PC-9 (cell line): ENCODE results near the gene SPINK4. TPM values are rescaled to one million over a fixed set of nuclear protein-coding genes. Genes with fewer than 3 reads are reported as not detected.

ENCODE experiments used
- BruUV-seq: library from RNA; stranded (reverse); fragments of 400-500 nt; replicated peaks from 2 replicates; lab custom pipeline; 2021; lab: Mats Ljungman, UMichigan
- CTCF ChIA-PET: fragments of 300-600 bp; sonication (Branson Sonifier 250); formaldehyde crosslinking; loops from one replicate; lab custom pipeline; 2022; ENCODE audit warnings: antibody characterized with exemption; lab: Charles Lee
- POLR2A ChIA-PET: fragments of 300-600 bp; sonication (Branson Sonifier 250); formaldehyde crosslinking; loops from one replicate; lab custom pipeline; 2022; ENCODE audit warnings: antibody characterized with exemption; ENCODE audit not compliant: unreplicated experiment; lab: Charles Lee
- DNase-seq, 2 experiments: peaks; one replicate each; pipeline versions ENCODE4 v3.0.0 to v3.0.0-alpha.2; 2015 to 2022; ENCODE audit warnings: mixed read lengths in 1 of 2
- H2AFZ ChIP-seq: fragments of 200-600 bp; sonication (generic); 2 replicates; pipeline ENCODE4 v1.8.1; 2017; ENCODE audit warnings: antibody characterized with exemption
- H3F3A ChIP-seq: fragments of 200-600 bp; sonication (generic); 2 replicates; pipeline ENCODE4 v1.8.1; 2017; ENCODE audit warnings: antibody characterized with exemption, mild to moderate bottlenecking, low read depth; ENCODE audit not compliant: insufficient read depth
- H3K27ac ChIP-seq: fragments of 200-600 bp; sonication (generic); 2 replicates; pipeline ENCODE4 v1.6.1; 2016; ENCODE audit warnings: mixed run types
- H3K27me3 ChIP-seq: fragments of 200-600 bp; sonication (generic); 2 replicates; pipeline ENCODE4 v1.6.1; 2016; ENCODE audit warnings: low read depth, mixed run types; ENCODE audit not compliant: insufficient read depth
- H3K36me3 ChIP-seq: fragments of 200-600 bp; sonication (generic); 2 replicates; pipeline ENCODE4 v1.6.1; 2016; ENCODE audit warnings: low read depth, mixed run types
- H3K4me1 ChIP-seq: fragments of 200-600 bp; sonication (generic); replicated peaks from 2 replicates; pipeline ENCODE4 v1.6.1; 2016; ENCODE audit warnings: mixed run types; ENCODE audit not compliant: insufficient read depth
- H3K4me2 ChIP-seq: fragments of 200-600 bp; sonication (generic); 2 replicates; pipeline ENCODE4 v1.6.1; 2017; ENCODE audit warnings: mixed run types
- H3K4me3 ChIP-seq: fragments of 200-600 bp; sonication (generic); 2 replicates; pipeline ENCODE4 v1.6.1; 2016; ENCODE audit warnings: mixed run types
- H3K79me2 ChIP-seq: fragments of 200-600 bp; sonication (generic); 2 replicates; pipeline ENCODE4 v1.6.1; 2017; ENCODE audit warnings: low read depth, mixed run types
- H3K9me2 ChIP-seq: fragments of 200-600 bp; sonication (generic); 2 replicates; pipeline ENCODE4 v1.8.1; 2017; ENCODE audit warnings: mild to moderate bottlenecking; ENCODE audit not compliant: insufficient read depth
- H3K9me3 ChIP-seq: fragments of 200-600 bp; sonication (generic); 2 replicates; pipeline ENCODE4 v1.8.1; 2016; ENCODE audit warnings: low read depth; ENCODE audit not compliant: insufficient read depth
- H4K20me1 ChIP-seq: fragments of 200-600 bp; sonication (generic); 2 replicates; pipeline ENCODE4 v1.8.1; 2017; ENCODE audit not compliant: insufficient read depth
- CTCF ChIP-seq: fragments of 200-600 bp; sonication (generic); conservative IDR thresholded peaks from 2 replicates; pipeline ENCODE4 v1.6.1; 2017; ENCODE audit warnings: mixed run types, antibody characterized with exemption, mild to moderate bottlenecking, moderate library complexity
- EZH2 ChIP-seq: fragments of 200-600 bp; sonication (generic); IDR thresholded peaks from 2 replicates; pipeline ENCODE4 v1.8.0; 2017; ENCODE audit warnings: antibody characterized with exemption, low read depth
- intact Hi-C: fragments of 100-400 bp; cut with micrococcal nuclease; formaldehyde crosslinking; loops from one replicate; pipeline ENCODE4 v1.10.0; 2022; ENCODE audit not compliant: unreplicated experiment
- total RNA-seq: library from RNA; stranded (reverse); gene quantifications from 2 replicates; pipeline ENCODE4 v1.2.3, GENCODE V29; 2021

The SPINK4 gene
- total RNA-seq, 1 experiment from 2014 or later, result not detected

DNA sequence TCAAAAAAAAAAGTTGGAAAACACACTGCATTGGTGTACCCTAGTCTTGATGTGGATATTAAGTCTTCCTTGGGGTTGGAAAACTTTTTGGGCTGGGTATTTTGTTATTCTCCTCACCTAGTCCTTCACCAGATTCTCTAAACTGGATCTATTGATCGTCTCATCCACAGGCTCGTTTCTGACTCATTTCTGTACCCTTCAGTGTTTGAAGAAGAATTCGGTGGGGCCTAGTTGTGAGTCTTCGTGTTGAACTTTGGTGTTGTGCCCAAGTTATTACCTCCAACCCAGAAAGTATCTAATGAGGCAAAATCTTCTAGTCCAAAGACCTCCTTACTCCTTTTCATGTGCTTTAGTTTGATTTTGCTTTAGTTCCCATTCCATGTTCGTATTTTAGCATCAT lies 51.9 kb downstream of the SPINK4 start:
- Histone ChIP-seq H3F3A (peaks cover 7% of the 10 kb centered on the region; the same call in 1 of the 2 replicates), H3K27ac (no peak overlapping the region), H3K36me3 (no peaks in the 10 kb centered on the region), H3K4me2 (peak overlapping the region; percentile 93; the same call in 1 of the 2 replicates), H3K27me3 (no peaks in the 10 kb centered on the region), H3K4me1 (no peaks in the 10 kb centered on the region; the same call in 1 of the 2 replicates), H3K9me3 (no peaks in the 10 kb centered on the region), H3K9me2 (no peaks in the 10 kb centered on the region), H3K79me2 (peaks cover 41% of the 10 kb centered on the region), H4K20me1 (peaks cover 4% of the 10 kb centered on the region; the same call in 1 of the 2 replicates), H2AFZ (no peak overlapping the region), H3K4me3 (no peak overlapping the region)
- TF ChIP-seq EZH2, result no peak
- no peak for TF ChIP-seq CTCF
- CTCF ChIA-PET, result no interaction called here
- no peak for DNase-seq
- no TSS peak for BruUV-seq
- POLR2A ChIA-PET, result no interaction called here
- intact Hi-C loops, result loop anchor here (2.0 to 10.0 kb wide), 2 partner anchors 83 to 333 kb away; no protein-coding TSS in a partner anchor

DNA sequence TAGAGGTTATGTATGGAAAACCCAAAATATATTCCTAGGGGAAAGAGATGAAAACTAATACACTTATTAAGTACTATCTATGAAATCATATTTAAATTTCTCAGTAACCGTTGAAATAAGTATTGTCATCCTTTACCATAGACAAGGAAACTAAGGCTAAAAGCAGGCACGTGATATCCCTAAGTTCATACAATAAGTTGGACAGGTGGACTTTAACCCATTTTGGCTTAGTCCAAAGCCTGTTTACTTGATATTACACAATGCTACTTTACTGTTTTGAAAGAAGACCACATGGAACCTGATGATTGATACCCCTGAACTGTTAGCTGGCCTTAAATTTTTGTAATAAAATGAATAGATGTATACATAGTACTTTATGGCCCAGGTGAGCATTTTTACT lies 53.8 kb downstream of the SPINK4 start:
- intact Hi-C loops, result loop anchor here (10.0 kb wide), 1 partner anchor 81 kb away; no protein-coding TSS in a partner anchor
- CTCF ChIA-PET, result no interaction called here
- H3K4me2 ChIP-seq, result no peak overlapping the region
- no peak for DNase-seq
- no peaks in the 10 kb centered on the region for H3K9me3 ChIP-seq
- peaks cover 41% of the 10 kb centered on the region for H3K79me2 ChIP-seq
- no peaks in the 10 kb centered on the region for H3K27me3 ChIP-seq
- H3F3A ChIP-seq, result peaks cover 4% of the 10 kb centered on the region; the same call in 1 of the 2 replicates
- H2AFZ ChIP-seq, result no peak overlapping the region
- H4K20me1 ChIP-seq, result peaks cover 4% of the 10 kb centered on the region; the same call in 1 of the 2 replicates
- TF ChIP-seq CTCF (no peak), EZH2 (no peak)
- no peak overlapping the region for H3K27ac ChIP-seq
- no TSS peak for BruUV-seq
- H3K4me1 ChIP-seq, result no peaks in the 10 kb centered on the region; the same call in 1 of the 2 replicates
- H3K36me3 ChIP-seq, result no peaks in the 10 kb centered on the region
- no peaks in the 10 kb centered on the region for H3K9me2 ChIP-seq
- no peak overlapping the region for H3K4me3 ChIP-seq
- POLR2A ChIA-PET, result no interaction called here

GRCh38 chr9:33294670-33295432 lies 54.9 kb downstream of the SPINK4 start:
- no peaks in the 10 kb centered on the region for H3K27me3 ChIP-seq
- no peak for DNase-seq
- no TSS peak for BruUV-seq
- POLR2A ChIA-PET, result no interaction called here
- TF ChIP-seq EZH2 (no peak), CTCF (no peak)
- no peaks in the 10 kb centered on the region for H3K9me3 ChIP-seq
- no peaks in the 10 kb centered on the region for H3K36me3 ChIP-seq
- intact Hi-C loops, result loop anchor here (10.0 kb wide), 1 partner anchor 80 kb away; no protein-coding TSS in a partner anchor
- no peak overlapping the region for H3K4me2 ChIP-seq
- peaks cover 41% of the 10 kb centered on the region for H3K79me2 ChIP-seq
- CTCF ChIA-PET, result no interaction called here
- H3K4me1 ChIP-seq, result no peaks in the 10 kb centered on the region; the same call in 1 of the 2 replicates
- H3K9me2 ChIP-seq, result no peaks in the 10 kb centered on the region
- peaks cover 4% of the 10 kb centered on the region; the same call in 1 of the 2 replicates for H3F3A ChIP-seq
- peaks cover 4% of the 10 kb centered on the region; the same call in 1 of the 2 replicates for H4K20me1 ChIP-seq
- H3K27ac ChIP-seq, result no peak overlapping the region
- no peak overlapping the region for H3K4me3 ChIP-seq
- no peak overlapping the region for H2AFZ ChIP-seq
